SU-DHL-6 (cell line): ENCODE results near the gene FAM13C.

Experiments
- CTCF ChIP-seq: fragments of 200-600 bp; sonication (generic); IDR thresholded peaks from one replicate; pipeline ENCODE4 v1.5.1; 2017; ENCODE audit warnings: antibody characterized with exemption, mild to moderate bottlenecking, low read length, moderate library complexity; ENCODE audit not compliant: insufficient read depth, poor library complexity, severe bottlenecking
- EZH2phosphoT487 ChIP-seq: fragments of 200-600 bp; sonication (generic), shearing (Covaris generic); conservative IDR thresholded peaks from 2 replicates; pipeline ENCODE4 v1.6.1; 2018; ENCODE audit warnings: mild to moderate bottlenecking, antibody characterized with exemption, low read length, moderate library complexity, mixed read lengths

- TF ChIP-seq CTCF (no peak), EZH2phosphoT487 (no peak)
Measured at GRCh38 chr10:59289853-59290252, 72.5 kb downstream of the FAM13C start.
